HCT116 (cell line): ENCODE data around the gene IBA57. TPM values are rescaled to one million over a fixed set of nuclear protein-coding genes. Genes with fewer than 3 reads are reported as not detected.
A peak's percentile ranks its signal among the peaks of the same experiment; 100 is the strongest.

Source experiments
- ATAC-seq: fragments of 200-7000 bp; cut with Tn5 transposase; 2 replicates; pipeline ENCODE4 v1.9.1; 2020; ENCODE audit warnings: mild to moderate bottlenecking, moderate library complexity
- BruUV-seq: library from RNA; stranded (reverse); fragments of 400-500 nt; replicated peaks from 2 replicates; lab custom pipeline; 2021; lab: Mats Ljungman, UMichigan
- CTCF ChIA-PET: fragments of 300-600 bp; sonication (Branson Sonifier 250); formaldehyde crosslinking; loops from one replicate; lab custom pipeline; 2021; ENCODE audit warnings: antibody characterized with exemption; lab: Charles Lee
- POLR2A ChIA-PET: fragments of 300-600, 350-600 bp; sonication (Branson Sonifier 250); formaldehyde crosslinking; loops from one replicate; lab custom pipeline; 2021; ENCODE audit warnings: antibody characterized with exemption; lab: Charles Lee
- RAD21 ChIA-PET, 2 experiments: fragments of 300-600 bp; sonication (Branson Sonifier 250); formaldehyde crosslinking; loops; one replicate each; lab custom pipeline; 2023; ENCODE audit warnings: low total read pairs in 2 of 2; ENCODE audit not compliant: uncharacterized antibody in 2 of 2, unreplicated experiment in 2 of 2, low non-redundant PET in 1 of 2; lab: Charles Lee
- DNase-seq: peaks from one replicate; pipeline ENCODE4 v3.0.0-alpha.2; 2010; ENCODE audit warnings: low read depth, low spot score
- H2AFZ ChIP-seq: fragments of 200-600 bp; shearing (Covaris generic), sonication (generic); 2 replicates; pipeline ENCODE4 v1.6.1; 2017; ENCODE audit warnings: low read depth, mixed run types, mixed read lengths, antibody characterized with exemption, low read length; ENCODE audit not compliant: poor library complexity, severe bottlenecking
- H3K27ac ChIP-seq: 2 replicates; pipeline ENCODE4 v1.5.1; 2012; ENCODE audit warnings: low read depth, low read length
- H3K27me3 ChIP-seq: fragments of 200-600 bp; sonication (generic); 2 replicates; pipeline ENCODE4 v1.6.1; 2016; ENCODE audit warnings: mixed run types, low read length, mixed read lengths; ENCODE audit not compliant: insufficient read depth
- H3K36me3 ChIP-seq, 2 experiments: fragments of 200-500 bp in 1 of 2; fragments of 200-600 bp in 1 of 2; sonication (Bioruptor generic) in 1 of 2; sonication (generic) in 1 of 2; 2 replicates each; pipeline versions ENCODE4 v1.5.1 to v1.6.1; 2014 to 2016; ENCODE audit warnings: low read length in 2 of 2, inconsistent platforms in 1 of 2, mixed read lengths in 1 of 2, mixed run types in 1 of 2; ENCODE audit not compliant: insufficient read depth in 2 of 2, control insufficient read depth in 1 of 2
- H3K4me1 ChIP-seq, 2 experiments: fragments of 200-600 bp in 1 of 2; sonication (generic) in 1 of 2; 2 replicates each; pipeline versions ENCODE4 v1.5.1 to v1.6.1; 2012 to 2017; ENCODE audit warnings: low read length in 2 of 2, inconsistent platforms in 1 of 2, mild to moderate bottlenecking in 1 of 2, mixed read lengths in 1 of 2, mixed run types in 1 of 2, moderate library complexity in 1 of 2; ENCODE audit not compliant: insufficient read depth in 2 of 2, control insufficient read depth in 1 of 2
- H3K4me2 ChIP-seq: fragments of 200-600 bp; sonication (generic); 2 replicates; pipeline ENCODE4 v1.6.1; 2017; ENCODE audit warnings: mixed run types, low read length, mixed read lengths
- H3K4me3 ChIP-seq, 2 experiments: fragments of 200-600 bp in 1 of 2; sonication (generic) in 1 of 2; replicated peaks in 1 of 2; 2 replicates each; pipeline ENCODE4 v1.5.1; 2011 to 2016; ENCODE audit warnings: low read length in 2 of 2, control low read depth in 1 of 2, low read depth in 1 of 2, mild to moderate bottlenecking in 1 of 2, mixed read lengths in 1 of 2, mixed run types in 1 of 2
- H3K79me2 ChIP-seq: fragments of 200-600 bp; sonication (generic); 2 replicates; pipeline ENCODE4 v1.6.1; 2017; ENCODE audit warnings: mild to moderate bottlenecking, mixed run types, low read length, moderate library complexity, mixed read lengths; ENCODE audit not compliant: insufficient read depth
- H3K9ac ChIP-seq: fragments of 200-600 bp; sonication (generic); 2 replicates; pipeline ENCODE4 v1.6.1; 2016; ENCODE audit warnings: low read length, mixed read lengths
- H3K9me2 ChIP-seq: fragments of 200-600 bp; sonication (generic), shearing (Covaris generic); 2 replicates; pipeline ENCODE4 v1.6.1; 2017; ENCODE audit warnings: mixed run types, mild to moderate bottlenecking, moderate library complexity; ENCODE audit not compliant: insufficient read depth
- H3K9me3 ChIP-seq, 2 experiments: fragments of 200-500 bp in 1 of 2; fragments of 200-600 bp in 1 of 2; sonication (Bioruptor generic) in 1 of 2; sonication (generic) in 1 of 2; 2 replicates each; pipeline ENCODE4 v1.6.1; 2014 to 2017; ENCODE audit warnings: low read length in 2 of 2, mixed read lengths in 2 of 2, inconsistent platforms in 1 of 2, low read depth in 1 of 2, mild to moderate bottlenecking in 1 of 2, mixed run types in 1 of 2, moderate library complexity in 1 of 2; ENCODE audit not compliant: control insufficient read depth in 1 of 2, insufficient read depth in 1 of 2
- H4K20me1 ChIP-seq: fragments of 200-600 bp; sonication (generic), shearing (Covaris generic); 2 replicates; pipeline ENCODE4 v1.6.1; 2017; ENCODE audit warnings: mixed run types, mild to moderate bottlenecking, moderate library complexity; ENCODE audit not compliant: insufficient read depth
- CEBPB ChIP-seq: IDR thresholded peaks from 2 replicates; pipeline ENCODE4 v1.6.1; 2012; ENCODE audit warnings: low read depth
- ELF1 ChIP-seq: IDR thresholded peaks from 2 replicates; pipeline ENCODE4 v1.6.1; 2012; ENCODE audit warnings: low read depth, borderline replicate concordance
- EZH2 ChIP-seq: fragments of 200-600 bp; sonication (generic); IDR thresholded peaks from 2 replicates; pipeline ENCODE4 v1.6.1; 2017; ENCODE audit warnings: antibody characterized with exemption, mixed run types
- EZH2phosphoT487 ChIP-seq: fragments of 200-600 bp; IDR thresholded peaks from 2 replicates; pipeline ENCODE4 v1.6.1; 2018; ENCODE audit warnings: antibody characterized with exemption, borderline replicate concordance
- FOSL1 ChIP-seq: IDR thresholded peaks from 2 replicates; pipeline ENCODE4 v1.6.1; 2012; ENCODE audit warnings: low read depth
- JUND ChIP-seq: IDR thresholded peaks from 2 replicates; pipeline ENCODE4 v1.6.1; 2012
- POLR2A ChIP-seq: IDR thresholded peaks from 2 replicates; pipeline ENCODE4 v1.7.0; 2011; ENCODE audit warnings: borderline replicate concordance; ENCODE audit not compliant: insufficient read depth, insufficient read length; ENCODE audit errors: extremely low read depth
- RAD21 ChIP-seq: IDR thresholded peaks from 2 replicates; pipeline ENCODE4 v1.6.1; 2012; ENCODE audit warnings: low read depth, mild to moderate bottlenecking
- REST ChIP-seq: IDR thresholded peaks from 2 replicates; pipeline ENCODE4 v1.6.1; 2012; ENCODE audit warnings: low read depth
- SIN3A ChIP-seq: IDR thresholded peaks from 2 replicates; pipeline ENCODE4 v1.6.1; 2012; ENCODE audit warnings: low read depth
- SP1 ChIP-seq: IDR thresholded peaks from 2 replicates; pipeline ENCODE4 v1.6.1; 2012; ENCODE audit warnings: low read depth
- ZBTB33 ChIP-seq: IDR thresholded peaks from 2 replicates; pipeline ENCODE4 v1.6.1; 2011; ENCODE audit warnings: mild to moderate bottlenecking, low read length, moderate library complexity; ENCODE audit not compliant: insufficient replicate concordance; ENCODE audit errors: extremely low read depth
- ZFX ChIP-seq: fragments of 450-650 bp; IDR thresholded peaks from 2 replicates; pipeline ENCODE4 v1.6.1; 2017
- intact Hi-C: fragments of 100-400 bp; cut with micrococcal nuclease; formaldehyde crosslinking; loops from 2 replicates; pipeline ENCODE4 v1.10.0; 2022
- total RNA-seq: library from RNA; stranded (reverse); gene quantifications from one replicate; pipeline ENCODE4 v1.2.1, GENCODE V29; 2021; ENCODE audit not compliant: unreplicated experiment
- TF ChIP-seq, protein P1 (sequence below): IDR thresholded peaks from 2 replicates; pipeline ENCODE4 v1.6.1; 2012
- TF ChIP-seq, protein P2 (sequence below): IDR thresholded peaks from 2 replicates; pipeline ENCODE4 v1.6.1; 2012

The IBA57 gene
- total RNA-seq, 1 experiment from 2014 or later = 11.6 TPM

- TF ChIP-seq JUND = no peak; the same call in 1 of the 2 replicates
- no peak for TF ChIP-seq FOSL1
- TF ChIP-seq EZH2phosphoT487 = no peak
- no peak for TF ChIP-seq RAD21
- peak; percentile 95 for TF ChIP-seq SP1
- TF ChIP-seq, protein P1, sequence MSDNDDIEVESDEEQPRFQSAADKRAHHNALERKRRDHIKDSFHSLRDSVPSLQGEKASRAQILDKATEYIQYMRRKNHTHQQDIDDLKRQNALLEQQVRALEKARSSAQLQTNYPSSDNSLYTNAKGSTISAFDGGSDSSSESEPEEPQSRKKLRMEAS = peak; percentile 79; the same call in 1 of the 2 replicates
- TF ChIP-seq, protein P2, sequence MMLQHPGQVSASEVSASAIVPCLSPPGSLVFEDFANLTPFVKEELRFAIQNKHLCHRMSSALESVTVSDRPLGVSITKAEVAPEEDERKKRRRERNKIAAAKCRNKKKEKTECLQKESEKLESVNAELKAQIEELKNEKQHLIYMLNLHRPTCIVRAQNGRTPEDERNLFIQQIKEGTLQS = no peak
- TF ChIP-seq SIN3A = peak; percentile 88
- peak; percentile 54 for TF ChIP-seq POLR2A
- TF ChIP-seq CEBPB = no peak
- TF ChIP-seq ZBTB33 = no peak
Measured at GRCh38 chr1:228139931-228140723, 25.5 kb upstream of the IBA57 start, which contains the start of gene GUK1 (continued).

DNA sequence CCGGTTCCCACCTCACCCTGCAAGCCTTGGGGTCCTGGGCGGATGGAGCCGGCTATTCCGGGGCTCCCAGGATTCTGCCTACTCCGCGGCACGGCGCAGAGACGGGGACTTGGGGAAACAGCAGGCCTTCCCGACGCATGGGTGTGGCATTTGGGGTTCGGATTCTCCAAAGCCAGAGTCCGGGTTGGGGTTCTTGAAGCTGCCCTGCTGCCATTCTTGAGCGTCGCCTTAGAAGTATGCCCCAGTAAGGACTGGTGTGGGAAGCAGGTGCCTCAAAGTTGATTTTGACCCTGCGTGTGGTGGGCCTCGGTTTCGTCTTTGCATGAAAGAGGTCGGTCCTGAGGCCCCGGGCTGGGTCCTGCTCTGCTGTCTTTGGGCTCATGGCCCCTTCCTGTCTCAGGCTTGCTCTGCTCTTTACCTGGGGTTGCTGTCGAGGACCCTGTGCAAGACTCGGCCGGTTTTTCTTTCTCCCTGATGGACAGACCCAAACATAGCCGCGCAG is 24.8 kb upstream of the IBA57 start:
- H3K27ac ChIP-seq = peak overlapping the region; percentile 79
- peak overlapping the region; percentile 98 for H3K4me3 ChIP-seq
- RAD21 ChIA-PET = no interaction called here
- no peaks in the 10 kb centered on the region for H3K9me3 ChIP-seq
- H3K9ac ChIP-seq = peak overlapping the region; percentile 93
- no peaks in the 10 kb centered on the region for H3K36me3 ChIP-seq
- peaks cover 3% of the 10 kb centered on the region; the same call in 1 of the 2 replicates for H3K27me3 ChIP-seq
- H3K4me1 ChIP-seq = peaks cover 0 to 17% of the 10 kb centered on the region in 2 experiments; a peak in 3 of 4 replicates
- H4K20me1 ChIP-seq = no peaks in the 10 kb centered on the region
- CTCF ChIA-PET = interaction anchor here (0.9 kb wide), 1 partner anchor 25 kb away, joined by 3 read pairs; the partner anchor contains the start of gene IBA57
- POLR2A ChIA-PET = interaction anchor here (0.8 kb wide), 2 partner anchors 13 to 25 kb away, joined by 3 to 5 read pairs; partner anchors contain the start of gene IBA57
- ATAC-seq = no peak
- intact Hi-C loops = loop anchor here (1.0 to 2.0 kb wide), 2 partner anchors 25 to 32 kb away; partner anchors contain the start of genes IBA57 and MRPL55
- no peaks in the 10 kb centered on the region for H3K9me2 ChIP-seq
- DNase-seq = no peak
- H3K79me2 ChIP-seq = peaks cover 55% of the 10 kb centered on the region
- H2AFZ ChIP-seq = no peak overlapping the region
- peak overlapping the region; percentile 99 for H3K4me2 ChIP-seq
- BruUV-seq = no TSS peak
- TF ChIP-seq EZH2 = no peak
- no peak for TF ChIP-seq REST
- TF ChIP-seq POLR2A = no peak
- no peak for TF ChIP-seq SIN3A
- TF ChIP-seq RAD21 = no peak
- no peak for TF ChIP-seq CEBPB
- no peak for TF ChIP-seq ELF1
- no peak for TF ChIP-seq SP1
- no peak for TF ChIP-seq ZBTB33
- no peak for TF ChIP-seq JUND
- no peak for TF ChIP-seq ZFX
- TF ChIP-seq EZH2phosphoT487 = no peak
